H9 (cell line): ENCODE measurements around the gene CDH23. TPM values are rescaled to one million over a fixed set of nuclear protein-coding genes. Genes with fewer than 3 reads are reported as not detected.

Experiments
- DNase-seq: peaks from one replicate; pipeline ENCODE4 v3.0.0-alpha.2; 2017
- H2AFZ ChIP-seq: one replicate; pipeline ENCODE4 v1.6.1; 2013; ENCODE audit warnings: mild to moderate bottlenecking, low read length, control low read depth, moderate library complexity
- H2AK5ac ChIP-seq: 2 replicates; pipeline ENCODE4 v1.6.1; 2013; ENCODE audit warnings: low read length, control low read depth, mixed read lengths; ENCODE audit not compliant: insufficient read length
- H2BK120ac ChIP-seq: one replicate; pipeline ENCODE4 v1.6.1; 2013; ENCODE audit warnings: low read depth, mild to moderate bottlenecking, low read length, control low read depth, inconsistent platforms; ENCODE audit not compliant: poor library complexity, severe bottlenecking
- H2BK12ac ChIP-seq: 2 replicates; pipeline ENCODE4 v1.6.1; 2013; ENCODE audit warnings: low read length, control low read depth, mixed read lengths, low read depth; ENCODE audit not compliant: insufficient read length
- H2BK15ac ChIP-seq: 2 replicates; pipeline ENCODE4 v1.6.1; 2013; ENCODE audit warnings: low read depth, low read length, control low read depth
- H2BK20ac ChIP-seq: one replicate; pipeline ENCODE4 v1.6.1; 2013; ENCODE audit warnings: low read depth, mild to moderate bottlenecking, low read length, control low read depth, inconsistent platforms; ENCODE audit not compliant: poor library complexity, severe bottlenecking
- H2BK5ac ChIP-seq: 2 replicates; pipeline ENCODE4 v1.6.1; 2013; ENCODE audit warnings: low read length, control low read depth, mixed read lengths; ENCODE audit not compliant: insufficient read length
- H3K14ac ChIP-seq: 2 replicates; pipeline ENCODE4 v1.6.1; 2013; ENCODE audit warnings: low read length, control low read depth; ENCODE audit not compliant: insufficient read depth
- H3K18ac ChIP-seq: 2 replicates; pipeline ENCODE4 v1.6.1; 2013; ENCODE audit warnings: low read depth, mild to moderate bottlenecking, mixed read lengths, low read length, control low read depth; ENCODE audit not compliant: insufficient read length
- H3K23ac ChIP-seq: 2 replicates; pipeline ENCODE4 v1.6.1; 2013; ENCODE audit warnings: low read length, control low read depth, mixed read lengths, low read depth; ENCODE audit not compliant: insufficient read length
- H3K23me2 ChIP-seq: 2 replicates; pipeline ENCODE4 v1.6.1; 2013; ENCODE audit warnings: low read depth, mild to moderate bottlenecking, mixed read lengths, low read length, control low read depth; ENCODE audit not compliant: insufficient read length, poor library complexity, severe bottlenecking
- H3K27ac ChIP-seq: 2 replicates; pipeline ENCODE4 v1.5.1; 2013; ENCODE audit warnings: low read length, control low read depth, mixed read lengths, low read depth; ENCODE audit not compliant: insufficient read length
- H3K27me3 ChIP-seq: 2 replicates; pipeline ENCODE4 v1.6.1; 2013; ENCODE audit warnings: low read length, control low read depth, inconsistent platforms; ENCODE audit not compliant: insufficient read depth
- H3K4ac ChIP-seq: 2 replicates; pipeline ENCODE4 v1.6.1; 2013; ENCODE audit warnings: low read depth, mild to moderate bottlenecking, control low read depth, inconsistent platforms, low read length, moderate library complexity
- H3K4me1 ChIP-seq: 2 replicates; pipeline ENCODE4 v1.6.1; 2013; ENCODE audit warnings: low read length, control low read depth, inconsistent platforms; ENCODE audit not compliant: insufficient read depth
- H3K4me2 ChIP-seq: 2 replicates; pipeline ENCODE4 v1.6.1; 2013; ENCODE audit warnings: low read length, control low read depth, mixed read lengths; ENCODE audit not compliant: insufficient read length, insufficient read depth
- H3K56ac ChIP-seq: 2 replicates; pipeline ENCODE4 v1.6.1; 2013; ENCODE audit warnings: low read depth, mild to moderate bottlenecking, mixed read lengths, low read length, control low read depth; ENCODE audit not compliant: insufficient read length
- H3K79me1 ChIP-seq: 2 replicates; pipeline ENCODE4 v1.6.1; 2013; ENCODE audit warnings: low read depth, mild to moderate bottlenecking, moderate library complexity, low read length, control low read depth, inconsistent platforms; ENCODE audit not compliant: insufficient read depth, poor library complexity, severe bottlenecking
- H3K79me2 ChIP-seq: 2 replicates; pipeline ENCODE4 v1.6.1; 2013; ENCODE audit warnings: low read length, control low read depth, inconsistent platforms; ENCODE audit not compliant: insufficient read depth
- H3K9ac ChIP-seq: 2 replicates; pipeline ENCODE4 v1.6.1; 2013; ENCODE audit warnings: low read length, control low read depth, mixed read lengths; ENCODE audit not compliant: insufficient read length; ENCODE audit errors: extremely low read depth
- H3K9me3 ChIP-seq: one replicate; pipeline ENCODE4 v1.6.1; 2013; ENCODE audit warnings: low read depth, low read length, inconsistent platforms; ENCODE audit not compliant: control insufficient read depth
- H3T11ph ChIP-seq: one replicate; pipeline ENCODE4 v1.6.1; 2013; ENCODE audit warnings: mild to moderate bottlenecking, low read length, control low read depth, inconsistent platforms
- H4K20me1 ChIP-seq: one replicate; pipeline ENCODE4 v1.6.1; 2013; ENCODE audit not compliant: control insufficient read depth, insufficient read length, insufficient read depth
- H4K5ac ChIP-seq: 2 replicates; pipeline ENCODE4 v1.6.1; 2013; ENCODE audit warnings: low read depth, mild to moderate bottlenecking, mixed read lengths, low read length, control low read depth; ENCODE audit not compliant: insufficient read length
- H4K8ac ChIP-seq: replicated peaks from 2 replicates; pipeline ENCODE4 v1.6.1; 2013; ENCODE audit warnings: low read length, control low read depth, mixed read lengths, low read depth; ENCODE audit not compliant: insufficient read length
- H4K91ac ChIP-seq: 2 replicates; pipeline ENCODE4 v1.6.1; 2013; ENCODE audit warnings: low read depth, mild to moderate bottlenecking, moderate library complexity, mixed read lengths, low read length, control low read depth; ENCODE audit not compliant: insufficient read length
- H3K27ac Mint-ChIP-seq, 3 experiments: 2 replicates in 2 of 3; 3 replicates in 1 of 3; pipeline ENCODE4 v1.8.0; 2020 to 2021; ENCODE audit warnings: mixed read lengths in 3 of 3, mild to moderate bottlenecking in 1 of 3, moderate library complexity in 1 of 3
- H3K27me3 Mint-ChIP-seq: 2 replicates; pipeline ENCODE4 v1.8.0; 2021; ENCODE audit warnings: low read depth, mild to moderate bottlenecking, moderate library complexity, mixed read lengths
- H3K36me3 Mint-ChIP-seq, 3 experiments: 2 replicates in 2 of 3; 3 replicates in 1 of 3; pipeline ENCODE4 v1.8.0; 2020 to 2021; ENCODE audit warnings: low read depth in 3 of 3, mixed read lengths in 3 of 3; ENCODE audit not compliant: insufficient read depth in 1 of 3
- H3K4me1 Mint-ChIP-seq, 2 experiments: 2 replicates each; pipeline ENCODE4 v1.8.0; 2020; ENCODE audit warnings: mixed read lengths in 2 of 2
- H3K4me3 Mint-ChIP-seq, 2 experiments: 2 replicates in 1 of 2; 3 replicates in 1 of 2; pipeline ENCODE4 v1.8.0; 2020 to 2021; ENCODE audit warnings: mild to moderate bottlenecking in 2 of 2, mixed read lengths in 2 of 2, moderate library complexity in 1 of 2
- H3K9me3 Mint-ChIP-seq, 2 experiments: 2 replicates in 1 of 2; 3 replicates in 1 of 2; pipeline ENCODE4 v1.8.0; 2020; ENCODE audit warnings: mild to moderate bottlenecking in 2 of 2, mixed read lengths in 2 of 2, moderate library complexity in 1 of 2
- CTCF ChIP-seq: fragments of 200-600 bp; sonication (generic); conservative IDR thresholded peaks from 3 replicates; pipeline ENCODE4 v1.8.0; 2021; ENCODE audit warnings: antibody characterized with exemption, mild to moderate bottlenecking
- WGBS: extraction: QIAGEN DNeasy Blood & Tissue Kit; methylation state at CpG from one replicate; pipeline ENCODE4 v1.1.7; 2013; ENCODE audit warnings: missing lambda C conversion rate, low lambda C conversion rate, mixed read lengths; ENCODE audit not compliant: insufficient read length; ENCODE audit errors: extremely low coverage; 5-methylcytosine and 5-hydroxymethylcytosine counted together
- total RNA-seq: library from RNA; stranded (reverse); gene quantifications from 2 replicates; pipeline ENCODE4 v1.2.1, GENCODE V29; 2021

Gene CDH23
- total RNA-seq, 1 experiment from 2014 or later = 2.1 TPM

GRCh38 chr10:71521504-71522441, 125.1 kb downstream of the CDH23 start:
- no peak overlapping the region for H4K8ac ChIP-seq
- TF ChIP-seq CTCF = no peak
- H3K4me1 Mint-ChIP-seq = peaks cover 5 to 20% of the 10 kb centered on the region in 2 experiments
- peak overlapping the region in 2 of 3 experiments; percentile 12 to 25; a peak in 2 of 7 replicates for H3K27ac Mint-ChIP-seq
- H3T11ph ChIP-seq = no peak overlapping the region
- H3K9me3 ChIP-seq = no peaks in the 10 kb centered on the region
- peaks cover 3% of the 10 kb centered on the region for H3K27me3 Mint-ChIP-seq
- no peak overlapping the region for H2BK20ac ChIP-seq
- H3K79me2 ChIP-seq = no peaks in the 10 kb centered on the region
- no peak overlapping the region for H3K27ac ChIP-seq
- H2BK120ac ChIP-seq = no peak overlapping the region
- no peak overlapping the region; a peak in 1 of 5 replicates for H3K4me3 Mint-ChIP-seq
- no peaks in the 10 kb centered on the region for H3K9me3 Mint-ChIP-seq
- whole genome bisulfite sequencing = no CpG with 5 or more reads among the region's 14 CpGs
- no peaks in the 10 kb centered on the region for H3K23me2 ChIP-seq
- no peaks in the 10 kb centered on the region for H3K4me1 ChIP-seq
- no peak overlapping the region for H2BK15ac ChIP-seq
- H4K20me1 ChIP-seq = no peaks in the 10 kb centered on the region
- H3K4me2 ChIP-seq = no peak overlapping the region
- H2AK5ac ChIP-seq = no peak overlapping the region
- H3K79me1 ChIP-seq = no peaks in the 10 kb centered on the region
- H4K91ac ChIP-seq = no peak overlapping the region
- H3K4ac ChIP-seq = no peak overlapping the region
- no peak overlapping the region for H2AFZ ChIP-seq
- DNase-seq = no peak
- no peak overlapping the region for H4K5ac ChIP-seq
- H3K14ac ChIP-seq = no peak overlapping the region
- H3K36me3 Mint-ChIP-seq = no peaks in the 10 kb centered on the region
- no peak overlapping the region for H3K23ac ChIP-seq
- no peak overlapping the region for H2BK5ac ChIP-seq
- H3K56ac ChIP-seq = no peak overlapping the region
- no peak overlapping the region for H3K9ac ChIP-seq
- H3K27me3 ChIP-seq = no peaks in the 10 kb centered on the region
- H3K18ac ChIP-seq = no peak overlapping the region
- H2BK12ac ChIP-seq = no peak overlapping the region
